Measurements from ENCODE around the gene MGAT5. TPM values are rescaled to one million over a fixed set of nuclear protein-coding genes. Genes with fewer than 3 reads are reported as not detected.

MGAT5 gene
- total RNA-seq, 2 experiments from 2014 or later: 44.5 to 44.9 TPM

DNA sequence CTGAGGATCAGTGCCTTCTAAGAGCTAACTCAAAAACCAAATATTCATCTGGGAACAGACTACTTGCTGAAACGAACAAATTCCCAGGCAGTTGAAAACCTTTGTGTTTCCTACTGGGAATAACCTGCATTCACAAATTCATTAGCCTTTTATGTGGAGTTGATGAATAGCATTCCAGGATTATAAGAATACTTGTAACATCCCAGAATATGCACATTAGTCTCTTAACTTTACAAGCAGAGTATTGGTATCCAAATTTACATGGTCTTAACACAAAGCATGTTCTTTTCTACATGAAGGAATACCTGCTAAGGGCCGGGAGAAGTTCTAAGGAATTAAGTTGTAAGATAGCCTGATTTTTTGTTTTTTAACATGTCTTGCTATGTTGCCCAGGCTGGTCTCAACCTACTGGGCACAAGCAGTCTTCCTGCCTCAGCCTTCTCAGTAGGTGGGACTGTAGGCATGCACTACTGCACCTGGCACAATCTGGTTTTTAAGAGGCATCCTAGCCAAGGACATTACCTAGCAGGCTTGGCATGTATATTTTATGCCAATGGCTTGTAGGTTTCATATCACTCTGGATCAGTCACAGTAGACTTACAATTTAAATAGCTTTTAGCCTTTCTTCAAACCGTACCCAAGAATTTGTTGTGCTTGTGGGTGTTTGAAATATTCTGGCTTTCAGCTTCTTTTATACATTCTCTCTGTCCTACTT, 50.7 kb downstream of the MGAT5 start:
- H3K36me3 Mint-ChIP-seq (ENCODE audit: low read depth): peaks cover 10% of the 10 kb centered on the region
- no peak overlapping the region for H3K27ac Mint-ChIP-seq
- CTCF ChIA-PET: no interaction called here
- DNase-seq: no peak
- peaks cover 30% of the 10 kb centered on the region for H3K4me1 Mint-ChIP-seq
- H3K27me3 Mint-ChIP-seq: peaks cover 3% of the 10 kb centered on the region
- H3K4me3 Mint-ChIP-seq: no peak overlapping the region
- peaks cover 2% of the 10 kb centered on the region for H3K9me3 Mint-ChIP-seq
- POLR2A ChIA-PET: interaction anchor here (1.3 kb wide), 1 partner anchor 16 kb away, joined by 3 read pairs; no protein-coding TSS in a partner anchor

DNA sequence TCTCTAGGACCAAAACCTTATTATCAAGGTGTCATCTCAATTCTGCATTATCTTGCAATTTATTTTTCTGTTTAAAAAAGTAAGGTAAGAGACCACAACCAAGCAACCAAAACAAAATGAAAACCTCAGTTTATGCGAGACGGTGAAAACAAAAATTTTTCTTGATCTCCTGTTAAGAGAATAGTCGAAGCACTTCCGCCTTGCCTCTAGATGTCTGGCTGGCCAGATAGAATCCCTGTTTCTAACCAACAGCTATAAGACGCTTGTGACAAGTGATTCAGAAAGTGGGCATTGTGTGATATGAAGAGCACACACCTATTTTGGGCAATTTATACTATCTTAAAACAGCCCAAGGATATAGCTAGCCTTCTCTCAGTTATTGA, 51.2 kb downstream of the MGAT5 start:
- CTCF ChIA-PET: no interaction called here
- H3K27ac Mint-ChIP-seq: no peak overlapping the region
- peaks cover 30% of the 10 kb centered on the region for H3K4me1 Mint-ChIP-seq
- peaks cover 7% of the 10 kb centered on the region for H3K36me3 Mint-ChIP-seq (ENCODE audit: low read depth)
- peaks cover 3% of the 10 kb centered on the region for H3K27me3 Mint-ChIP-seq
- no peak for DNase-seq
- H3K9me3 Mint-ChIP-seq: peaks cover 2% of the 10 kb centered on the region
- POLR2A ChIA-PET: no interaction called here
- H3K4me3 Mint-ChIP-seq: no peak overlapping the region

DNA sequence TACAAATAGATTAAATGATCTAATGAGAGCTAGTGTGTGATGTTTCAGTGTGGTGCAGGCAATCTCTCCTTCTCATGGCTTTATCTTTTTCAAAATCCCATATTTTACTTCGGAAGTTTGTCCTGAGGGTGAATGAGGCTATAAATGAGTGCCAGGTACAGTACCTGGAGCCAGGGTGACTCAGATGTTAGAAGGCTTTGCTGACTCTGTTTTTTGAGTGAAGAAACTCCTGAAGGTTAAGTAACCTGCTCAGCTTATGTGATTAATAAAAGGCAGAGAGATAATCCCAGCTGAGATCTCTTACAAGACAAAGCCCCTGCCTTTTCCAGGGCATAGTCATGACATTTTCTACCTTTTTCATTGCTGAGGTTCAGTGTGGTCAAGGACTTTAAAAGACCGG, 52.6 kb downstream of the MGAT5 start:
- H3K4me3 Mint-ChIP-seq: no peak overlapping the region
- no peak for DNase-seq

DNA sequence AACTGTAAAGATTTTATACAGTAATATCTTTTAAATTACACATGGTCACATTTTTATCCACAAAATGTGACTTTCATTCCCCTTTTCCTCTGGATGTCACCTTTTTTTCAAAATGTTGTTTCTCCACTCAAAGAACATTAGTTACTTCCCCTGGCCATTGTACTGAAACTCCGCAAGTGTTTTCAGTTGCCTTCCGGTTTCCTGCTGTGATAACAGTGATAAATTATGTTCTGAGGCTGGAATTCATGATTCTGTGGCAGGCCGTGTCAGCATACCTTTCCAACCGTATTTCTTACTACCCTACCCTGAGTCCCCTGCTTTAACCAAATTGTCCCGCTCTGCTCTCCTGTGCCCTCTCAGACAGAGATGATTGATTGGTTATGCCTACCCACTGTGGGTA, 53.5 kb downstream of the MGAT5 start:
- CTCF ChIA-PET: no interaction called here
- Mint-ChIP-seq H3K9me3 (peaks cover 2% of the 10 kb centered on the region), H3K27ac (no peak overlapping the region), H3K36me3 (ENCODE audit: low read depth) (peaks cover 7% of the 10 kb centered on the region), H3K4me1 (peaks cover 15% of the 10 kb centered on the region), H3K4me3 (no peak overlapping the region), H3K27me3 (peaks cover 3% of the 10 kb centered on the region)
- POLR2A ChIA-PET: no interaction called here
- no peak for DNase-seq

More for the DNA sequence above, 52.6 kb downstream of the MGAT5 start:
- H3K9me3 Mint-ChIP-seq: peaks cover 2% of the 10 kb centered on the region
- H3K27ac Mint-ChIP-seq: no peak overlapping the region
- H3K36me3 Mint-ChIP-seq (ENCODE audit: low read depth): peaks cover 7% of the 10 kb centered on the region
- H3K4me1 Mint-ChIP-seq: peaks cover 20% of the 10 kb centered on the region
- ChIA-PET CTCF (no interaction called here), POLR2A (no interaction called here)
- H3K27me3 Mint-ChIP-seq: peaks cover 3% of the 10 kb centered on the region

DNA sequence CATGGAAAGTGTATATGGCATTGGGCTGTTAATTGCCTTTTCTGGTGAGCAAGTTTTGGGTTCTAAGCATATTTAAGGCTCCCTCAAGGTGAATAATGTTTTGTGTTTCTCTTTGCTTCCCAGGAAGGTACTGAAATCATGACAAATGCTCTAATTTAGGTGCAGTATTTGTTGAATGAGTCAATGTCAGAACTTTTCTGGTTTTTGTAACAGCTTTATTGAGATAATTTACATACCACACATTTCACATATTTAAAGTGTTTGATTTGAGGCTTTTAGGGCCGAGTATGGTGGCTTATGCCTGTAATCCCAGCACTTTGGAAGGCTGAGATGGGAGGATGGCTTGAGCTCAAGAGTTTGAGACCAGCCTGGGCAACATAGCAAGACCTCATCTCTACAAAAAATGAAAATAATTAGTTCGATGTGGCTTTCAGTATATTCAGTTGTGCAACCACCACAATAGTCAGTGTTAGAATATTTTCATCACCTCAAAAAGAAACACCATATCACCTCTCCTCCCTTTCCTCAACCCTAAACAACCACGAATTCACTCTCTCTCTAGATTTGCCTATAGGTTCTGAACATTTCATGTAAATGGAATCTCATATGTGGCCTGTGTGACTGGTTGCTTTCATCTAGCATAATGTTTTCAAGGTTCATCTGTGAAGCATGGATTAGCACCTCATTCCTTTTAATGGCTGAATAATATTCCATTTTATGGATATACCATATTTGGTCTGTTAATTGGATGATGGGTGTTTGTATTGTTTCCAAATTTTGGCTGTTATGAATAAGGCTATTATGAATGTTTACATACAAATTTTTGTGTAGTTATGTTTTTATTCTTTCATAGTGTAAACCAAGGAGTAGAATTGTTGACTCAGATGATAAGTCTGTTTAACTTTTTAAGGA, 54.9 kb downstream of the MGAT5 start:
- Mint-ChIP-seq H3K4me3 (no peak overlapping the region), H3K36me3 (ENCODE audit: low read depth) (peaks cover 7% of the 10 kb centered on the region), H3K9me3 (peaks cover 2% of the 10 kb centered on the region), H3K4me1 (peaks cover 19% of the 10 kb centered on the region), H3K27ac (no peak overlapping the region), H3K27me3 (no peaks in the 10 kb centered on the region)
- ChIA-PET POLR2A (no interaction called here), CTCF (interaction anchor here (1.0 kb wide), 1 partner anchor 103 kb away, joined by 3 read pairs; no protein-coding TSS in a partner anchor)
- DNase-seq: no peak

DNA sequence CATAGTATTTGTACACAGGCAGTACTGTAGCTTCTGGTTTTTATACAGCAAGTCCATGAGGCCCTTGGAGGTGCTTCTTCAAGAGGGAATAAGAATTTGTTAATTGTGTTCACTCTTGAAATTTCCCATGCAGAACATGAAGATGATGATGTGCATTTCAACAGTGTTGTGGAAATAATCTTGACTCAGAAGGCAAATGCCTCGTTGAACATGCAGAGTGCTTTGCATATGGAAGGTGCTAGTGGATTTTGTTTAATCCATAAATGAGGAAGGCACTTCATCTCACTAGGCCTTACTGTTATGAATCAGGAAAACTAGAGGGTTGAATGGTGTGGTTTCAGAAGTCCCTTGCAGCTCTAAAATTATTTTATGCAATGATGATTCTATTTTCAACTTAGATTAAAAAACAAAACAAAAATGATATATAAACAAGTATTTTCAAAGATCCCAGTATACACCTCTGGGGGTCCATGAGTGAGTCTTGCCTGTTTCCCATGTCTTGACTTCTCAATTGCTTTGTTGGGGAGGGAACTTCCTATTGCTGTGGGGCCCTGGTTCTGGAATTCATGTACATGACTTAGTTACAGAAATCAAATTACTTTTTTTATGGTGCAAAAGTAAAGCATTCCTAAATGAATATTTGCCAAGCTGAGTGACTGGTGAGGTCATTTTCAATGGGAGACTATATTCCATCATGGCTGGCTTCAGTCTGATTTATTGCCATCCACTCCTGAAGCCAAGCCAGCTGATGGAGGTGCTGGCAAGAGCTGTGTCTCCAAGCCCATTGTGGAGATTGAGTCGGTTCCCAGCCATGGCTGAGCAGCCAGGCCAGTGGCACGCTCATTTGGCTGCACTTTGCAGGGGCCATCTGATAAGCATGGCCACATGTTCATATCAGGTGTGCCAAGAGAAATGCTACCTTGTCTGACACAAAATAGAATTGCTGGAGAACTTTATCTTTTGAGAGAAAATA, 56.5 kb downstream of the MGAT5 start:
- Mint-ChIP-seq H3K9me3 (peaks cover 2% of the 10 kb centered on the region), H3K36me3 (ENCODE audit: low read depth) (peaks cover 4% of the 10 kb centered on the region), H3K27me3 (no peaks in the 10 kb centered on the region), H3K27ac (no peak overlapping the region), H3K4me1 (peaks cover 14% of the 10 kb centered on the region), H3K4me3 (no peak overlapping the region)
- POLR2A ChIA-PET: no interaction called here
- CTCF ChIA-PET: interaction anchor here (1.0 kb wide), 1 partner anchor 65 kb away, joined by 3 read pairs; no protein-coding TSS in a partner anchor
- no peak for DNase-seq

DNA sequence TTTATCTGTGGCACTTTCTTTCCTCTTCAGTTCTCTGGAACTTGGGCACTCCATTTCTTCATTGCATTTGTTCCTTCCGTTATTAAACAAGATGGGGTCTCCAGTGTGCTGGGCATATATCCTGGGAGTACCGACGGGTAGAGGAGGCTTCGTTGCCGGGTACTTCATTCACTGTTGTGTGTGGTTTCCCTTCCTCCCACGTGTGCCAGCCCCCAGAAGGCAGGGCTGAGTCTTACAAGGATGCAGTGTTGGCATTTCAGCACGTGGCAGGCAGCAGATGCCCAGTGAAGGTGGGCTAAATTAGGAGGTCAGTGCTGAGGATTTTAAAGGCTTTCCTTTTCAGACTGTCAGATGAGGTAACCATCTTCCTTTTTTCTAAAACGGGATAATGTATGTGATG, 58.6 kb downstream of the MGAT5 start:
- Mint-ChIP-seq H3K36me3 (ENCODE audit: low read depth) (peaks cover 4% of the 10 kb centered on the region), H3K27me3 (no peaks in the 10 kb centered on the region), H3K4me3 (no peak overlapping the region), H3K9me3 (peaks cover 2% of the 10 kb centered on the region), H3K27ac (no peak overlapping the region), H3K4me1 (peaks cover 13% of the 10 kb centered on the region)
- DNase-seq: no peak
- ChIA-PET POLR2A (no interaction called here), CTCF (no interaction called here)

DNA sequence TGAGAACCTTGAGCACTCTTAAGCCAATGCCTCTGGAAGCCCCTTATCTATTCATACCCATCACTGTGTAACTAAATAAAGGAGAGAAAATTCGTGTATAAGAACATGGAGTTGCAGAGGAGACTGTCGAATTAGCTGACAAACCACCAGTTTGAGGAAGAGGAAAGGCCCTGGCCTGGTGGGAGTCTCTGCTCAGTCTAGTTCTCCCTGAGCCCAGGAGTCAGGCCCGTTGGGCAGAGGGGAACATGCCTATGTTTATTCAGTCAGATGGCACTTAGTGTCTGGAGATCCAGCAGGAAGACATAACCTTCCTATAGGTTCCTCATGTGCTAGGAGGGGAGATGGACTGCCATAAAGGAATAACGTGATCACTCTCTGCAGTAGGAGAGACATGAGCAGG, 60.3 kb downstream of the MGAT5 start:
- CTCF ChIA-PET: no interaction called here
- no peak overlapping the region for H3K4me3 Mint-ChIP-seq
- H3K9me3 Mint-ChIP-seq: no peaks in the 10 kb centered on the region
- no peak for DNase-seq
- peaks cover 10% of the 10 kb centered on the region for H3K36me3 Mint-ChIP-seq (ENCODE audit: low read depth)
- H3K4me1 Mint-ChIP-seq: peaks cover 12% of the 10 kb centered on the region
- H3K27ac Mint-ChIP-seq: no peak overlapping the region
- POLR2A ChIA-PET: no interaction called here
- no peaks in the 10 kb centered on the region for H3K27me3 Mint-ChIP-seq

DNA sequence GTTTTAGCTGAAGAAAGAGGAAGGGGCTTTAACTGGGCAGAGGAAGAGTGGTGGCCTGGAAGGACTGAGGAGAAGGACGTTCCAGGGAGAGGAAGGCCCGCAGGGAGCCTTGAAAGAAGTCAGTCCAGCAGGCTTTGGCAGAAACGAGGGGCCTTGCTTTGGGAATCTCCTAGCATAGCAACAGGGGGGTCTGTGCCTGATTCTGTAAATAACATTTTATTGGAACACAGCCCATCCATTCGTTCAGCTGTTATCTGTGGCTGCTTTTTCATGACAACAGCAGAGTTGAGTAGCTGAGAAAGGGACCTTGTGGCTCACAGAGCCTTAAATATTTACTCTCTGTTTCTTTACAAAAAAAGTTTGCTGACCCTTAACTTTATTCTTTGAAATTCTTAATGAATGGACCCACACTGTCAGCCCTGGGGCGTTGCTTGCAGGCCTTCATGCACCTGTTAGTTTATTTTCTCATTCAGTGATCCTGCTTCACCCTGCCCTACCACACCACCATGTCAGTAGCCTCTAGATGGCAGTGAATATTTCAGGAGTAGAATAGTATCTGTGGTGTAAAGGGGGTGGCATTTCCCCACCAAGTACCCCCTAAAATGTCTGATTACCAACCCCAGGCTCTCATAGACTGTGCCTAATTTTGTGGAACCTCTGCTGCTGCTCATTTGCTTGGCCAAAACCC, 61.0 kb downstream of the MGAT5 start:
- H3K27ac Mint-ChIP-seq: no peak overlapping the region
- peaks cover 15% of the 10 kb centered on the region for H3K36me3 Mint-ChIP-seq (ENCODE audit: low read depth)
- peaks cover 17% of the 10 kb centered on the region for H3K4me1 Mint-ChIP-seq
- DNase-seq: no peak
- H3K4me3 Mint-ChIP-seq: no peak overlapping the region
- ChIA-PET CTCF (no interaction called here), POLR2A (no interaction called here)
- H3K27me3 Mint-ChIP-seq: no peaks in the 10 kb centered on the region
- no peaks in the 10 kb centered on the region for H3K9me3 Mint-ChIP-seq

DNA sequence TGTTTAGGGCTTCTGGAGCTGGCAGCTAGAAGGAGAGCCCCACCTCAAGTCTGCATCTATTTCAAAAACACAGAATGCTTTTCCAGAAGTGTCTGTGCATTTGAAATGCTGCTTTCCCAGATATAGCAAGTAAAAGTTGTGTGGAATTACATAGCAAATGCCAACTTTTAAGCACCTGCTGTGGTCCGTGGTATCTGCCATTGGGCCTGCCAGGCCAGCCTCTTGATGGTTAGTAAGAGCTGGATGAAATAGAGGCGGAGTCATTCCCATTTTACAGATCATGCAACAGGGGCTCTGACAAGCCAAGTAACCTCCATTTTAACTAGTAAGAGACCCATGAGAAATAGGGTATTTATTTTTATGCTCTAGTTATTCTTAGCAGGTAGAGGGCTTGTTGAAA, 61.6 kb downstream of the MGAT5 start:
- Mint-ChIP-seq H3K4me1 (peaks cover 23% of the 10 kb centered on the region), H3K36me3 (ENCODE audit: low read depth) (peaks cover 18% of the 10 kb centered on the region), H3K9me3 (no peaks in the 10 kb centered on the region), H3K4me3 (no peak overlapping the region), H3K27ac (no peak overlapping the region), H3K27me3 (no peaks in the 10 kb centered on the region)
- CTCF ChIA-PET: no interaction called here
- POLR2A ChIA-PET: no interaction called here
- DNase-seq: no peak

DNA sequence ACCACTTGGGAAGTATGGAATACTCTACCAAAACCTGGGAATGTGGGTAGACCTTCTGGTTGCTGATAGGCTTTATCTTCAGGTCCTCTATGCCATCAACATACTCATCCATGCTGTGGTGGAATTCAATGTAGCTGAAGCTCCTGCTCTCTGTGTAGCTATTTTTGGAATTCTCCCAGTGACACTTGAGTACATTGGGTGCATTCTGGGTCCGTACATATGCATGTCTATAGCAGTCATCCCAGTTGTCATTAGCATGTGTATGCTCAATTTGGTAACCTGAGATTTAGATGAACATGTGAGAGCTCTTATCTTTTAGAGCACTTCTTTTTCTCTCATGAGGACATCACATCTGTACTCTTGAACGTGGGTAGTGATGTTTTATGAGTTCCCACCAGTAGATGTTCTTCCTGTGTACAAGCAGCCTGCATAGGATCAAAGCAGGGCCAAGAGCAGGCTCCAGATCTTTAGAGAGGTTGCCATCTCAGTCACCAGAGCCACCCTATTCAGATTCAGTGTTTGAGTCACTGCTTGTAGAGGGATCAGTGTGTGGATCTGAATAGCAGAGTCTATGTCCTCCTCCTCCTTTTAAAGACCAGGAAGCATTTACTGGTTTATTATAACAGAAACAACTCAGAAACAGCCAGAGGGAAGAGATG, 65.9 kb downstream of the MGAT5 start:
- peaks cover 33% of the 10 kb centered on the region for H3K36me3 Mint-ChIP-seq (ENCODE audit: low read depth)
- CTCF ChIA-PET: interaction anchor here (1.3 to 3.1 kb wide), 5 partner anchors 20 to 202 kb away, joined by 3 to 9 read pairs (median 4); no protein-coding TSS in a partner anchor
- no peaks in the 10 kb centered on the region for H3K27me3 Mint-ChIP-seq
- H3K27ac Mint-ChIP-seq: no peak overlapping the region
- no peak for DNase-seq
- no peak overlapping the region for H3K4me3 Mint-ChIP-seq
- H3K4me1 Mint-ChIP-seq: peaks cover 39% of the 10 kb centered on the region
- no peaks in the 10 kb centered on the region for H3K9me3 Mint-ChIP-seq
- POLR2A ChIA-PET: interaction anchor here (1.2 to 1.3 kb wide), 2 partner anchors 30 to 31 kb away, joined by 3 to 4 read pairs; no protein-coding TSS in a partner anchor

DNA sequence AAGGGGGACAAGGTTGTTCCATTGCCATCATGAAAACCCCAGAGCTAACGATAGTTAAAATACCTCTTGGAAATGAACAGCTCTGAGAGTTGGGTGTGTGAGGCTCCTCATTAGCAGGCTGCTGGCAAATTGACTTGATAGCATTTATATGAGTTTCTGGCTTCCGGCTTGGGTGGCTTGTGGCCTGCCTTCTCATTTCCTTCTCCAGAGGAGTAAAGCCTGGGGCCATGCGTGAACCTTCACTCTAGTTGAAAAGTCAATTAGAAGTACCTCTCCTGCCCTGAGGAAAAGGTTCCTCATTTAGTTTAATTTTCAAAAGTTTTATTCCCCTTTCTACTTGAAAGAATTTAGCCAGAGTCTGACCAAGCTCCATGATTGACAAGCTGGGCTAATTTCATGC, 67.1 kb downstream of the MGAT5 start:
- peak; percentile 65 for DNase-seq
- Mint-ChIP-seq H3K36me3 (ENCODE audit: low read depth) (peaks cover 33% of the 10 kb centered on the region), H3K27me3 (no peaks in the 10 kb centered on the region), H3K9me3 (no peaks in the 10 kb centered on the region), H3K4me3 (no peak overlapping the region), H3K27ac (peak overlapping the region; percentile 40), H3K4me1 (peaks cover 39% of the 10 kb centered on the region)
- POLR2A ChIA-PET: interaction anchor here (0.8 to 1.3 kb wide), 2 partner anchors 17 to 31 kb away, joined by 3 read pairs; no protein-coding TSS in a partner anchor
- CTCF ChIA-PET: interaction anchor here (1.3 to 3.1 kb wide), 5 partner anchors 22 to 203 kb away, joined by 3 to 9 read pairs (median 4); no protein-coding TSS in a partner anchor

Data from activated CD4-positive, alpha-beta memory T cell treated with anti-CD3 and anti-CD28 coated beads, Interleukin-2, amount 10 ng/mL, durations not matched to agents 7 days and 5 days (primary cell).